HG03196 (cell line): ENCODE measurements around the gene PCDHGB4.
"Not testable (repeated sequence)": the region's sequence is repeated elsewhere in the genome, so short reads cannot be mapped to it uniquely, and the experiment has no call there.

Experiments used
- ATAC-seq: cut with Tn5 transposase; IDR thresholded peaks from one replicate; pipeline ENCODE4 v1.9.1; 2021; ENCODE audit not compliant: unreplicated experiment

Gene PCDHGB4

DNA sequence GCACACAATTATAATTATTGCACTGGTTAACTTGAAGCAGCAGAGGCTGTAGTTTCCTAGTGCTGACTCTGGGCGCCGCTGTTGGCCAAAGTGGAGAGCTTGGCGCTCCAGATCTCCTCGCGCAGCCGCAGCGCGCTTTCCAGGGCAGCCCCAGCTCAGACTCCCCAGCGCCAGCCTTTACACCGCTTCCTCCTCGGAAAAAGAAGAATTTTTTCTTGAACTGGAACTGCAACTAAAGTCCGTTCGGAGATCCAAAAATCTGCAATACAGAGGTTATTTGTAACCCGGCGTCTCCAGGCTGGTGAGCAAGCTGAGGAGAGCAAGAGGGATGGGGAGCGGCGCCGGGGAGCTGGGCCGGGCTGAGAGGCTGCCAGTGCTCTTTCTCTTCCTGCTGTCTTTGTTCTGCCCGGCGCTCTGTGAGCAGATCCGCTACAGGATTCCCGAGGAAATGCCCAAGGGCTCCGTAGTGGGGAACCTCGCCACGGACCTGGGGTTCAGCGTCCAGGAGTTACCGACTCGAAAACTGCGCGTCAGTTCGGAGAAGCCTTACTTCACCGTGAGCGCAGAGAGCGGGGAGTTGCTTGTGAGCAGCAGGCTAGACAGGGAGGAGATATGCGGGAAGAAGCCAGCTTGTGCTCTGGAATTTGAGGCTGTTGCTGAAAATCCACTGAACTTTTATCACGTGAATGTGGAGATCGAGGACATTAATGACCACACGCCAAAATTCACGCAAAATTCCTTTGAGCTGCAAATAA, at the start of gene PCDHGB4:
Gene PCDHGB4, plus strand, starts transcription at position 142 of the 755 bp plus-strand sequence. Its CDS starts 187 bp downstream, at position 329.
- ATAC-seq, result not testable (repeated sequence)

DNA sequence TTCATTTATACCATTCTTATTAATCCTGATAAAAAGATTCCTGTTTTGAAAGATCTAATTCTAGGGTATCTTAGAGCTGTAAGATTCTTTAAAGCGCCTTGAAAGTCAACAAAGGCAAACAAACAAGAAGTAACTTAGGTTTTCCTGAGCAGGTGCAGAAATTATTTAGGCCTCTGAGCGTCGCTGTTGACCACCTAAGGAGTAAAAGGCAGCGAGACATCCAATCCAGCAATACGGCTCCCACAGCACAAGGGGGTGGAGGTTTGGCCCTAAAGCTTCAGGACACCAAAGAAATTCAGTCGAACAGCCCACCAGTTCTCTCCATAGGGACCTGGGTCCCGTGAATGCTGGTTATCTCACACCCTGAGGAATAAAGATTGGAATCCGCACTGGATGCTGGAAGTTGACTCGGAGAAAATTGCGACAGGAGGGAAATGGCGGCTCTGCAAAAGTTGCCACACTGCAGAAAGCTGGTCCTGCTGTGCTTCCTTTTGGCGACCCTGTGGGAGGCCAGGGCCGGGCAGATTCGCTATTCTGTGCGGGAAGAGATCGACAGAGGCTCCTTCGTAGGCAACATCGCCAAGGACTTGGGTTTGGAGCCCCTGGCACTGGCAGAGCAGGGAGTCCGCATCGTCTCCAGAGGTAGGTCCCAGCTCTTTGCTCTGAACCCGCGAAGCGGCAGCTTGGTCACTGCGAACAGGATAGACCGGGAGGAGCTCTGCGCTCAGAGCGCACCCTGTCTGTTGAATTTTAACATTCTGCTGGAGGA, 48.8 kb upstream of the PCDHGB4 start, which contains the start of gene PCDHGA2:
Gene PCDHGA2, plus strand, starts transcription at position 223 of the 769 bp plus-strand sequence.
- ATAC-seq, result no peak

- ATAC-seq, result not testable (repeated sequence)
These were observed 46.6 kb upstream of the PCDHGB4 start for GRCh38 chr5:141340781-141341354.

- ATAC-seq, result no peak
These were observed 44.7 kb upstream of the PCDHGB4 start for GRCh38 chr5:141342773-141343172.

GRCh38 chr5:141343242-141343952, 44.1 kb upstream of the PCDHGB4 start, which contains the start of gene PCDHGA3:
TSS of gene PCDHGA3 (plus strand) at chr5:141343829. CDS start at chr5:141344034, 205 bp downstream.
- ATAC-seq, result no peak

GRCh38 chr5:141343953-141344463, 43.5 kb upstream of the PCDHGB4 start:
- ATAC-seq, result no peak

DNA sequence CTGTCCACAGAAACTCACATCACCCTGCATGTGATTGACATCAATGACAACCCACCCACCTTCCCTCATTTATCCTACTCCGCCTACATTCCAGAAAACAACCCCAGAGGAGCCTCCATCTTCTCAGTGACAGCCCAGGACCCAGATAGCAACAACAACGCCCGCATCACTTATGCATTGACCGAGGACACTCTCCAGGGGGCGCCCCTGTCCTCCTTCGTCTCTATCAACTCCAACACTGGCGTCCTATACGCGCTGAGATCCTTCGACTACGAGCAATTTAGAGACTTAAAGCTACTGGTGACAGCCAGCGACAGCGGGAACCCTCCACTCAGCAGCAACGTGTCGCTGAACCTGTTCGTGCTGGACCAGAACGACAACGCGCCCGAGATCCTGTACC, 42.2 kb upstream of the PCDHGB4 start:
- ATAC-seq, result no peak

GRCh38 chr5:141346017-141346416, 41.5 kb upstream of the PCDHGB4 start:
- not testable (repeated sequence) for ATAC-seq

DNA sequence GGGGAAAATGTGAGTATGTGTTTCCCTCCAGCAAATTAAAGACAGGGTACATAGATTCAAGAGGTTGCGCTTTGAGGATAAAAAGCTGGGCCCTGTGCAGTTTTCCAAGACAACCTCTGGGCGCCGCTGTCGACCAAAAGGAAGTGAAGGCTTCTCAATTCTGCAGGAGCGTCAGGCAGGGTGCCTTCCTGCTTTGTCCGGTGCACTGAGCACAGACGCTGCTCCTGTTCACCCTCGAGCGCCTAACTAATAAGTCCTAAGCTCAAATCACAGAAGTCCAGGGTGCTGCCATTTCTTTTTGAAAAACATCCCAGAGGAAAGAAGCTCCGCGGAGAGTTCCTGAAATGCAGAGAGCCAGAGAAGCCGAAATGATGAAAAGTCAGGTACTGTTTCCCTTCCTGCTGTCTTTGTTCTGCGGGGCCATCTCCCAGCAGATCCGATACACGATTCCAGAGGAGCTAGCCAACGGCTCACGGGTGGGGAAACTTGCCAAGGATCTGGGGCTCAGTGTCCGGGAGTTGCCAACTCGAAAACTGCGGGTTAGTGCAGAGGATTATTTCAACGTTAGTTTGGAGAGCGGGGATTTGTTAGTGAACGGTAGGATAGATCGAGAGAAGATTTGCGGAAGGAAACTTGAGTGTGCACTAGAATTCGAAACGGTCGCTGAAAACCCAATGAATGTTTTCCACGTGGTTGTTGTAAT, 37.4 kb upstream of the PCDHGB4 start, which contains the start of gene PCDHGB1:
Gene PCDHGB1, plus strand, starts transcription at position 183 of the 703 bp plus-strand sequence. Its CDS starts 162 bp downstream, at position 345.
- no peak for ATAC-seq

GRCh38 chr5:141351591-141351990, 35.9 kb upstream of the PCDHGB4 start:
- no peak for ATAC-seq

GRCh38 chr5:141354900-141355469, 32.5 kb upstream of the PCDHGB4 start, which contains the start of gene PCDHGA4:
TSS of gene PCDHGA4 (plus strand) at chr5:141355021. CDS start at chr5:141355108, 87 bp downstream.
- no peak for ATAC-seq

DNA sequence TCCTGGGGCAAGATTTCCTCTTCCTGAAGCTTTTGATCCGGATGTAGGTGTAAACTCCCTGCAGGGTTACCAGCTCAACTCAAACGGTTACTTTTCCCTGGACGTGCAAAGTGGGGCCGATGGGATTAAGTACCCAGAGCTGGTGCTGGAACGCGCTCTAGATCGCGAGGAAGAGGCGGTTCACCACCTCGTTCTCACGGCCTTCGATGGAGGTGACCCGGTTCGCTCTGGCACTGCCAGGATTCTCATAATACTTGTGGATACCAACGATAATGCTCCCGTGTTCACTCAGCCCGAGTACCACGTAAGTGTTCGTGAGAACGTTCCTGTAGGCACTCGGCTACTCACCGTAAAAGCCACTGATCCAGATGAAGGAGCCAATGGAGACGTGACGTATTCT, 31.9 kb upstream of the PCDHGB4 start:
- no peak for ATAC-seq

DNA sequence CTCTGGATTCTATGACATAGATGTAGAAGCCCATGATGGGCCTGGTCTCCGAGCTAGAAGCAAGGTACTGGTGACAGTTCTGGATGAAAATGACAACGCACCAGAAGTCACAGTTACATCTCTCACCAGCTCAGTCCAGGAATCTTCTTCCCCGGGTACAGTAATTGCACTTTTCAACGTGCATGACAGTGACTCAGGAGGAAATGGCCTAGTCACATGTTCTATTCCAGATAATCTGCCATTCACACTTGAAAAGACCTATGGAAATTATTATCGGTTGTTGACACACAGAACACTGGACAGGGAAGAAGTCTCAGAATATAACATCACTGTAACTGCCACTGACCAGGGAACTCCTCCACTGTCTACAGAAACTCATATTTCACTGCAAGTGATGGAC, 31.4 kb upstream of the PCDHGB4 start:
- ATAC-seq, result no peak

- no peak for ATAC-seq
These were observed 30.5 kb upstream of the PCDHGB4 start for GRCh38 chr5:141356950-141357349.

GRCh38 chr5:141359790-141360426, 27.6 kb upstream of the PCDHGB4 start, which contains the start of gene PCDHGB2:
TSS of gene PCDHGB2 (plus strand) at chr5:141359994. CDS start at chr5:141360136, 142 bp downstream.
- ATAC-seq, result peak; percentile 63

- ATAC-seq, result no peak
These were observed 26.8 kb upstream of the PCDHGB4 start for GRCh38 chr5:141360685-141361084.

DNA sequence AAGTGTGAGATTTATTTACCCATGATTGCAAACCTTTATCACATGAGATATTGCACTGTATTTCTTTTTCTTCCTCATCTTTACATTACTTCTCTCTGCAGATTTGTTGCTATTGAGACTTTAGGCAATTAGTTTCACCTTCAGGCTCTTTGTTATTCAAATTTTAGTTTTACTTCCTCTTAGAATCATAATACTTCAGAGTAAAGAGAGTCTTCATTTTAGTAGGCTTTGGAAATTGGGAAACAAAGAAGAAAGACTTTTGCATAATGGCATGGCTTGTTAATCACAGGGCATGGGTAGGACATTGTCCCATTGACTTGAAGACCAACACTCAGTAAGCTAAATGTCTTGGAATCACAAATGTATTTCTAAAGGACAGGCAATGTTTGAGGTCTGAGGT, 24.8 kb upstream of the PCDHGB4 start:
- ATAC-seq, result no peak

DNA sequence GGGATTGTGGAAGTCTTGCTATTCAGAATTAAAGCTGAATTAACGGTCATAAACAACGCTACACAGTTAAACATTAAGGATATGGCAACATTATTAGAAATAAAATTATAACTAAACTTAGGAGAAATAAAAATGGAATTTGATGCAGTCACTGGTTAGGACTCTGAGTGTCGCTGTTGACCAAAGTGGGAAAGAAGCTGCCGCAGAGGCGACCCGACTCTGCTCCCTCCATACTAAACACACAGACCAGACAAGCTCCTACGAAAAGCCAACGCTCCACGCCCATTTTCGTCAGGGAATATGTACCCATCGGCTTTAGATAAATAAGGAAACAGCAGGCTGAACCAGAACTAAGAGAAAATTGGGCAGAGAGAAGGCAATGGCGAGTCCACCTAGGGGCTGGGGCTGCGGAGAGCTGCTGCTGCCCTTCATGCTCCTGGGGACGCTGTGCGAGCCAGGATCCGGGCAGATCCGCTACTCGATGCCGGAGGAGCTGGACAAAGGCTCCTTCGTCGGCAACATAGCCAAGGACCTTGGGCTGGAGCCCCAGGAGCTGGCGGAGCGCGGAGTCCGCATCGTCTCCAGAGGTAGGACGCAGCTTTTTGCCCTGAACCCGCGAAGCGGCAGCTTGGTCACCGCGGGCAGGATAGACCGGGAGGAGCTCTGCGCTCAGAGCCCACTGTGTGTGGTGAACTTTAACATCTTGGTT, 23.4 kb upstream of the PCDHGB4 start, which contains the start of gene PCDHGA5:
Gene PCDHGA5, plus strand, starts transcription at position 211 of the 709 bp plus-strand sequence. Its CDS starts 169 bp downstream, at position 380.
- ATAC-seq, result no peak
